A673 (cell line): ENCODE measurements around the gene CFAP58. TPM values are rescaled to one million over a fixed set of nuclear protein-coding genes. Genes with fewer than 3 reads are reported as not detected.

Experiments used
- BruUV-seq: library from RNA; stranded (reverse); fragments of 400-500 nt; replicated peaks from 2 replicates; lab custom pipeline; 2021; lab: Mats Ljungman, UMichigan
- CTCF ChIA-PET: fragments of 300-600 bp; sonication (Branson Sonifier 250); formaldehyde crosslinking; loops from one replicate; lab custom pipeline; 2022; ENCODE audit warnings: antibody characterized with exemption; lab: Charles Lee
- POLR2A ChIA-PET: fragments of 300-600 bp; sonication (Branson Sonifier 250); formaldehyde crosslinking; loops from one replicate; lab custom pipeline; 2022; ENCODE audit warnings: antibody characterized with exemption; ENCODE audit not compliant: low non-redundant PET; lab: Charles Lee
- DNase-seq: peaks from one replicate; pipeline ENCODE4 v3.0.0-alpha.2; 2015; ENCODE audit warnings: low spot score
- H3K27ac ChIP-seq: fragments of 200-600 bp; sonication (generic); 2 replicates; pipeline ENCODE4 v1.5.1; 2016; ENCODE audit warnings: mixed run types, low read depth, mild to moderate bottlenecking, mixed read lengths, antibody characterized with exemption, low read length; ENCODE audit not compliant: poor library complexity, severe bottlenecking
- H3K27me3 ChIP-seq: fragments of 200-600 bp; sonication (generic); replicated peaks from 2 replicates; pipeline ENCODE4 v1.6.1; 2017; ENCODE audit warnings: mixed run types, low read depth, mild to moderate bottlenecking, mixed read lengths, antibody characterized with exemption, low read length; ENCODE audit not compliant: insufficient read depth, poor library complexity
- H3K36me3 ChIP-seq: fragments of 200-600 bp; sonication (generic); 2 replicates; pipeline ENCODE4 v1.6.1; 2016; ENCODE audit warnings: mixed run types, mild to moderate bottlenecking, mixed read lengths, antibody characterized with exemption, low read length; ENCODE audit not compliant: insufficient read depth, poor library complexity, severe bottlenecking
- H3K4me1 ChIP-seq: fragments of 200-600 bp; sonication (generic); 2 replicates; pipeline ENCODE4 v1.6.1; 2017; ENCODE audit warnings: mixed run types, mild to moderate bottlenecking, mixed read lengths, antibody characterized with exemption, low read length; ENCODE audit not compliant: insufficient read depth, poor library complexity, severe bottlenecking
- H3K4me3 ChIP-seq: fragments of 200-600 bp; sonication (generic); 2 replicates; pipeline ENCODE4 v1.5.1; 2016; ENCODE audit warnings: low read depth, mixed run types, mild to moderate bottlenecking, mixed read lengths, low read length; ENCODE audit not compliant: poor library complexity, severe bottlenecking
- H3K9me3 ChIP-seq: fragments of 200-600 bp; sonication (generic); 2 replicates; pipeline ENCODE4 v1.6.1; 2016; ENCODE audit warnings: mixed run types, low read depth, mild to moderate bottlenecking, mixed read lengths, antibody characterized with exemption, low read length; ENCODE audit not compliant: poor library complexity, severe bottlenecking
- CTCF ChIP-seq: fragments of 300-800, 200-600 bp; sonication (generic); conservative IDR thresholded peaks from 2 replicates; pipeline ENCODE4 v1.5.1; 2017; ENCODE audit warnings: low read depth, mild to moderate bottlenecking, antibody characterized with exemption, low read length, moderate library complexity, mixed read lengths
- EZH2 ChIP-seq: fragments of 200-600 bp; sonication (generic); IDR thresholded peaks from 2 replicates; pipeline ENCODE4 v1.6.1; 2017; ENCODE audit warnings: borderline replicate concordance, low read depth, mild to moderate bottlenecking, mixed read lengths, antibody characterized with exemption, low read length; ENCODE audit not compliant: poor library complexity, severe bottlenecking
- intact Hi-C: fragments of 100-400 bp; cut with micrococcal nuclease; formaldehyde crosslinking; loops from one replicate; pipeline ENCODE4 v1.10.0; 2022; ENCODE audit not compliant: unreplicated experiment
- total RNA-seq: library from RNA; stranded (reverse); gene quantifications from 2 replicates; pipeline ENCODE4 v1.2.3, GENCODE V29; 2021

Gene CFAP58
- total RNA-seq, 1 experiment from 2014 or later: 0.17 TPM

- no peaks in the 10 kb centered on the region for H3K9me3 ChIP-seq
- POLR2A ChIA-PET: no interaction called here
- no peak for DNase-seq
- no TSS peak for BruUV-seq
- no peaks in the 10 kb centered on the region for H3K27me3 ChIP-seq
- CTCF ChIA-PET: no interaction called here
- no peaks in the 10 kb centered on the region for H3K36me3 ChIP-seq
- peaks cover 9% of the 10 kb centered on the region for H3K4me1 ChIP-seq
- no peak overlapping the region for H3K4me3 ChIP-seq
- no peak overlapping the region for H3K27ac ChIP-seq
- intact Hi-C loops: no loop called here
- TF ChIP-seq EZH2: no peak
- TF ChIP-seq CTCF: no peak
Observed at GRCh38 chr10:104344219-104344618, 9.4 kb upstream of the CFAP58 start.

- H3K9me3 ChIP-seq: no peaks in the 10 kb centered on the region
- TF ChIP-seq CTCF: no peak
- TF ChIP-seq EZH2: no peak
- H3K4me1 ChIP-seq: peaks cover 5% of the 10 kb centered on the region
- no peak overlapping the region for H3K4me3 ChIP-seq
- intact Hi-C loops: no loop called here
- no TSS peak for BruUV-seq
- H3K36me3 ChIP-seq: no peaks in the 10 kb centered on the region
- no peak overlapping the region for H3K27ac ChIP-seq
- ChIA-PET POLR2A (no interaction called here), CTCF (no interaction called here)
- H3K27me3 ChIP-seq: no peaks in the 10 kb centered on the region
- no peak for DNase-seq
Observed at GRCh38 chr10:104345515-104345914, 8.1 kb upstream of the CFAP58 start.

GRCh38 chr10:104345941-104346340, 7.7 kb upstream of the CFAP58 start:
- Histone ChIP-seq H3K36me3 (no peaks in the 10 kb centered on the region), H3K27me3 (no peaks in the 10 kb centered on the region), H3K9me3 (no peaks in the 10 kb centered on the region), H3K4me1 (peaks cover 5% of the 10 kb centered on the region), H3K27ac (no peak overlapping the region), H3K4me3 (no peak overlapping the region)
- DNase-seq: no peak
- intact Hi-C loops: no loop called here
- POLR2A ChIA-PET: no interaction called here
- no TSS peak for BruUV-seq
- TF ChIP-seq CTCF (no peak), EZH2 (no peak)
- CTCF ChIA-PET: no interaction called here
